Dendritic cell treated with granulocyte-macrophage colony-stimulating factor and Interleukin-4, amounts not matched to agents 40 ng/mL and 50 ng/mL, for 4 days (primary cell): ENCODE data around the gene TMEM235.
A peak's percentile ranks its signal among the peaks of the same experiment; 100 is the strongest.

ENCODE experiments used
- H3K27ac Mint-ChIP-seq: one replicate; pipeline ENCODE4 v1.8.0; 2022; ENCODE audit warnings: mild to moderate bottlenecking, mixed read lengths
- H3K27me3 Mint-ChIP-seq: one replicate; pipeline ENCODE4 v1.8.0; 2022; ENCODE audit warnings: mild to moderate bottlenecking, mixed read lengths
- H3K36me3 Mint-ChIP-seq: one replicate; pipeline ENCODE4 v1.8.0; 2022; ENCODE audit warnings: low read depth, mixed read lengths
- H3K4me1 Mint-ChIP-seq: one replicate; pipeline ENCODE4 v1.8.0; 2022; ENCODE audit warnings: low read depth, mixed read lengths
- H3K4me3 Mint-ChIP-seq: one replicate; pipeline ENCODE4 v1.8.0; 2022; ENCODE audit warnings: mild to moderate bottlenecking, moderate library complexity, mixed read lengths
- H3K9me3 Mint-ChIP-seq: one replicate; pipeline ENCODE4 v1.8.0; 2022; ENCODE audit warnings: mixed read lengths
- intact Hi-C: fragments of 100-400 bp; cut with micrococcal nuclease; formaldehyde crosslinking; loops from one replicate; pipeline ENCODE4 v1.15.0; 2022

TMEM235 gene

DNA sequence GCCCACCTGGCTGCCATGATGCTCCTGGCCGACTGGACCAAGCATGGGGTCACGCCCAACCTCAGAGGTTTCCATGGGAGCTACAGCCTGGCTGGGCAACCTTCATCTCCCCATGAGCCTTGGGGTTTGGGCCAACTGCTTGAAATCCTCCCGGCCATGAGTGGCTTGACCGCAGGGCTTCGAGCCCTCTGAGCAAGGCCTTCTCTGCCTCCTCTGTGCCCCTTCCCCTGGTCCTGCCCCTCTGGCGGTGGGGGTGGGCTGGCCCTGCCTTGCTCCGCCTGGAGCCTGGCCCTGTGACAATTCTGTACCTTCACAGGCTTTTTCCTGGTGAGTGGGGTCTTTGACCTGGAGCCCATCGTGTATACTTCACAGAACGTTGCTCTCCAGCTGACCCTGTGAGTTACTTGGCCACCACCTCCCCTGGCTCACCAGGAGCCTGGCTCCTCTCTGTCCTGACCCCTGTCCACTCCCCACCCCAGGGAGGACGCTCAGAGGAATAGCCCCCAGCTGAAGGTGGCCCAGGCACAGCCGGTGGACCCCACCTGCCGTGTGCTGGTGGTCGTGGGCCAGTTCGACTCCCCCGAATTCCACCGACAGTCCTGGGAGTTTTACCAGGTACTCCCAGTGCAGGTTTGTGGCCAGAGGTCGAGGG, 26.2 kb upstream of the TMEM235 start:
- H3K36me3 Mint-ChIP-seq: peaks cover 54% of the 10 kb centered on the region
- H3K27me3 Mint-ChIP-seq: no peaks in the 10 kb centered on the region
- intact Hi-C loops: no loop called here
- peaks cover 8% of the 10 kb centered on the region for H3K4me1 Mint-ChIP-seq
- no peaks in the 10 kb centered on the region for H3K9me3 Mint-ChIP-seq
- H3K4me3 Mint-ChIP-seq: no peak overlapping the region
- no peak overlapping the region for H3K27ac Mint-ChIP-seq

DNA sequence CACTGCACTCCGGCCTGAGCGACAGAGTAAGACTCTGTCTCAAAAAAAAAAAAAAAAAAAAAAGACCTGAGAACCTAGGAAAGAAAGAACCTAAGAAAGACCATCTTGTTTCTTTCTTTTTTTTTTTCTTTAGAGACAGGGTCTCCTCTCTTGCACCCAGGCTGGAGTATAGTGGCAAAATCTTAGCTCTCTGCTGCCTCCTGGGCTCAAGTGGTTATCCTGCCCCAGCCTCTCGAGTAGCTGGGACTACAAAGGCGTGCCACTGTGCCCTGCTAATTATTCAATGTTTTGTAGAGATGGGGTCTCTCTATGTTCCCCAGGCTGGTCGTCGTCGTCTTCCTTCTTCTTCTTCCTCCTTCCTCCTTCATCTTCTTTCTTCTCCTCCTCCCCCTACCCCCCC, 25.1 kb upstream of the TMEM235 start:
- no peak overlapping the region for H3K27ac Mint-ChIP-seq
- H3K4me3 Mint-ChIP-seq: no peak overlapping the region
- H3K4me1 Mint-ChIP-seq: peaks cover 8% of the 10 kb centered on the region
- peaks cover 54% of the 10 kb centered on the region for H3K36me3 Mint-ChIP-seq
- H3K9me3 Mint-ChIP-seq: no peaks in the 10 kb centered on the region
- no peaks in the 10 kb centered on the region for H3K27me3 Mint-ChIP-seq
- intact Hi-C loops: no loop called here

DNA sequence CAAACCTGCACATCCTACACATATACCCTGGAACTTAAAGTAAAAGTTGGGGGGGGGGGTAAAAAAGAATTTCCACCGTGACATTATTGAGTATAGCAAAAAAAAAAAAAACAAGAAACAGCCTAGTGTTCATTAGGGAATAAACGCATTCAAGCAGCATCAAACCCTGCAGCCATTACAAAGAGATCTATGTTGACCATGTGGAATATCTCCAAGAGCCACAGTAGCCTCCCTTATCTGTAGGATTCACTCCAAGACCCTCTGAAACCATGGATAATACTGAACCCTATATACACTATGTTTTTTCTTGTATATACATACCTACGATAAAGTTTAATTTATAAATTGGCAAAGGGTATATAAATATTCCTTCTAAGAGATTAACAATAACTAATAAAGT, 22.9 kb upstream of the TMEM235 start:
- Mint-ChIP-seq H3K27ac (no peak overlapping the region), H3K4me1 (peaks cover 11% of the 10 kb centered on the region), H3K36me3 (peaks cover 40% of the 10 kb centered on the region), H3K27me3 (no peaks in the 10 kb centered on the region), H3K4me3 (no peak overlapping the region), H3K9me3 (no peaks in the 10 kb centered on the region)
- intact Hi-C loops: no loop called here

DNA sequence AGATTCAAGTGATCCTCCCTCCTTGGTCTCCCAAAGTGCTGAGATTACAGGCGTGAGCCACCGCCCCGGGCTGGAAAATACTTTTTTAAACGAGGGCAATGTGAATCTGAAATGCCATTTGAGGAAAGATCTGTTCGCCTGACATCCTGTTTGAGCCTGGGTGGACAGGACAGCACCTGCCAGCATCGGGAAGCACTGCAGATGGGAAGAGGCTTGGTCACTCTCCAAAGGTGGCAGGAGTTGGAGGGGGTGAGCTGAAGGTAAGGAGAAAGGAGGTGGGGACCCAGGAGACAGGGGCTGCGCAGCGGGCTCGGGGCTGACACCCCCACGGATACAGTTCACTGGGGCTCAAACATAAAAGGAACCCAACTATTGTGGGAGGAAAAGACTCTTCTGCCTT, 21.3 kb upstream of the TMEM235 start:
- intact Hi-C loops: no loop called here
- no peak overlapping the region for H3K27ac Mint-ChIP-seq
- no peak overlapping the region for H3K4me3 Mint-ChIP-seq
- peaks cover 25% of the 10 kb centered on the region for H3K4me1 Mint-ChIP-seq
- H3K36me3 Mint-ChIP-seq: peaks cover 24% of the 10 kb centered on the region
- H3K9me3 Mint-ChIP-seq: no peaks in the 10 kb centered on the region
- no peaks in the 10 kb centered on the region for H3K27me3 Mint-ChIP-seq

DNA sequence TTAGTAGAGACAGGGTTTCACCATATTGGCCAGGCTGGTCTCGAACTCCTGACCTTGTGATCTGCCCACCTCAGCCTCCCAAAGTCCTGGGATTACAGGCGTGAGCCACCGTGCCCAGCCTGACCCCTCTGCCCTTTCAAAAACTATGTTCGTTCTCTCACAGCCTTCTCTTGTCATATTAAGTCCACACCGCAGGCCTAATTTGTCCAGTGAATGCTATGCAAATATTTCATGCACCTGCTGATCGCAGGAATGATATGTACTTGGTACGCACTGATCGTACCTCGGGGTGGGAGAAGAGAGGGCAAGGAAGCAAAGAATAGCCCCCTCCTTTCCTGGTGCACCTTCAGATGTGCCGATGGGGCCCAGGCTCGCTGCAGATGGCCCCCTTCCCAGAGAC, 20.4 kb upstream of the TMEM235 start:
- Mint-ChIP-seq H3K4me1 (peaks cover 25% of the 10 kb centered on the region), H3K36me3 (peaks cover 15% of the 10 kb centered on the region), H3K9me3 (no peaks in the 10 kb centered on the region), H3K27ac (no peak overlapping the region), H3K4me3 (no peak overlapping the region), H3K27me3 (no peaks in the 10 kb centered on the region)
- intact Hi-C loops: no loop called here

DNA sequence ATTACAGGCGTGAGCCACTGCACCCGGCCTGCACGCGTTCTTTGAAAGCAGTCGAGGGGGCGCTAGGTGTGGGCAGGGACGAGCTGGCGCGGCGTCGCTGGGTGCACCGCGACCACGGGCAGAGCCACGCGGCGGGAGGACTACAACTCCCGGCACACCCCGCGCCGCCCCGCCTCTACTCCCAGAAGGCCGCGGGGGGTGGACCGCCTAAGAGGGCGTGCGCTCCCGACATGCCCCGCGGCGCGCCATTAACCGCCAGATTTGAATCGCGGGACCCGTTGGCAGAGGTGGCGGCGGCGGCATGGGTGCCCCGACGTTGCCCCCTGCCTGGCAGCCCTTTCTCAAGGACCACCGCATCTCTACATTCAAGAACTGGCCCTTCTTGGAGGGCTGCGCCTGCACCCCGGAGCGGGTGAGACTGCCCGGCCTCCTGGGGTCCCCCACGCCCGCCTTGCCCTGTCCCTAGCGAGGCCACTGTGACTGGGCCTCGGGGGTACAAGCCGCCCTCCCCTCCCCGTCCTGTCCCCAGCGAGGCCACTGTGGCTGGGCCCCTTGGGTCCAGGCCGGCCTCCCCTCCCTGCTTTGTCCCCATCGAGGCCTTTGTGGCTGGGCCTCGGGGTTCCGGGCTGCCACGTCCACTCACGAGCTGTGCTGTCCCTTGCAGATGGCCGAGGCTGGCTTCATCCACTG, 17.3 kb upstream of the TMEM235 start, which contains the start of gene BIRC5:
Gene BIRC5, plus strand, starts transcription at position 238 of the 690 bp plus-strand sequence. Its CDS starts 64 bp downstream, at position 302.
- intact Hi-C loops: no loop called here
- Mint-ChIP-seq H3K27ac (no peak within 1 kb of the TSS), H3K27me3 (no peaks in the 10 kb centered on the region), H3K36me3 (no peaks in the 10 kb centered on the region), H3K4me3 (peak within 1 kb of the TSS; percentile 66), H3K9me3 (no peaks in the 10 kb centered on the region), H3K4me1 (peaks cover 17% of the 10 kb centered on the region)

DNA sequence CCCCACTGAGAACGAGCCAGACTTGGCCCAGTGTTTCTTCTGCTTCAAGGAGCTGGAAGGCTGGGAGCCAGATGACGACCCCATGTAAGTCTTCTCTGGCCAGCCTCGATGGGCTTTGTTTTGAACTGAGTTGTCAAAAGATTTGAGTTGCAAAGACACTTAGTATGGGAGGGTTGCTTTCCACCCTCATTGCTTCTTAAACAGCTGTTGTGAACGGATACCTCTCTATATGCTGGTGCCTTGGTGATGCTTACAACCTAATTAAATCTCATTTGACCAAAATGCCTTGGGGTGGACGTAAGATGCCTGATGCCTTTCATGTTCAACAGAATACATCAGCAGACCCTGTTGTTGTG, 16.7 kb upstream of the TMEM235 start:
- Mint-ChIP-seq H3K4me3 (peak overlapping the region; percentile 66), H3K4me1 (peaks cover 17% of the 10 kb centered on the region), H3K36me3 (no peaks in the 10 kb centered on the region), H3K27ac (no peak overlapping the region), H3K9me3 (no peaks in the 10 kb centered on the region), H3K27me3 (no peaks in the 10 kb centered on the region)
- intact Hi-C loops: no loop called here

DNA sequence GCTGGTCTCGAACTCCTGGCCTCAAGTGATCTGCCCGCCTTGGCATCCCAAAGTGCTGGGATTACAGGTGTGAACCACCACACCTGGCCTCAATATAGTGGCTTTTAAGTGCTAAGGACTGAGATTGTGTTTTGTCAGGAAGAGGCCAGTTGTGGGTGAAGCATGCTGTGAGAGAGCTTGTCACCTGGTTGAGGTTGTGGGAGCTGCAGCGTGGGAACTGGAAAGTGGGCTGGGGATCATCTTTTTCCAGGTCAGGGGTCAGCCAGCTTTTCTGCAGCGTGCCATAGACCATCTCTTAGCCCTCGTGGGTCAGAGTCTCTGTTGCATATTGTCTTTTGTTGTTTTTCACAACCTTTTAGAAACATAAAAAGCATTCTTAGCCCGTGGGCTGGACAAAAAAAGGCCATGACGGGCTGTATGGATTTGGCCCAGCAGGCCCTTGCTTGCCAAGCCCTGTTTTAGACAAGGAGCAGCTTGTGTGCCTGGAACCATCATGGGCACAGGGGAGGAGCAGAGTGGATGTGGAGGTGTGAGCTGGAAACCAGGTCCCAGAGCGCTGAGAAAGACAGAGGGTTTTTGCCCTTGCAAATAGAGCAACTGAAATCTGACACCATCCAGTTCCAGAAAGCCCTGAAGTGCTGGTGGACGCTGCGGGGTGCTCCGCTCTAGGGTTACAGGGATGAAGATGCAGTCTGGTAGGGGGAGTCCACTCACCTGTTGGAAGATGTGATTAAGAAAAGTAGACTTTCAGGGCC, 11.9 kb upstream of the TMEM235 start:
- intact Hi-C loops: no loop called here
- H3K4me1 Mint-ChIP-seq: peaks cover 3% of the 10 kb centered on the region
- H3K27ac Mint-ChIP-seq: no peak overlapping the region
- H3K4me3 Mint-ChIP-seq: no peak overlapping the region
- peaks cover 8% of the 10 kb centered on the region for H3K36me3 Mint-ChIP-seq
- H3K27me3 Mint-ChIP-seq: no peaks in the 10 kb centered on the region
- no peaks in the 10 kb centered on the region for H3K9me3 Mint-ChIP-seq

DNA sequence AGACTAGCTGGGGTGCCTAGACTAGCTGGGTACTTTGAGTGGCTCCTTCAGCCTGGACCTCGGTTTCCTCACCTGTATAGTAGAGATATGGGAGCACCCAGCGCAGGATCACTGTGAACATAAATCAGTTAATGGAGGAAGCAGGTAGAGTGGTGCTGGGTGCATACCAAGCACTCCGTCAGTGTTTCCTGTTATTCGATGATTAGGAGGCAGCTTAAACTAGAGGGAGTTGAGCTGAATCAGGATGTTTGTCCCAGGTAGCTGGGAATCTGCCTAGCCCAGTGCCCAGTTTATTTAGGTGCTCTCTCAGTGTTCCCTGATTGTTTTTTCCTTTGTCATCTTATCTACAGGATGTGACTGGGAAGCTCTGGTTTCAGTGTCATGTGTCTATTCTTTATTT, 8.4 kb upstream of the TMEM235 start:
- no peak overlapping the region for H3K27ac Mint-ChIP-seq

DNA sequence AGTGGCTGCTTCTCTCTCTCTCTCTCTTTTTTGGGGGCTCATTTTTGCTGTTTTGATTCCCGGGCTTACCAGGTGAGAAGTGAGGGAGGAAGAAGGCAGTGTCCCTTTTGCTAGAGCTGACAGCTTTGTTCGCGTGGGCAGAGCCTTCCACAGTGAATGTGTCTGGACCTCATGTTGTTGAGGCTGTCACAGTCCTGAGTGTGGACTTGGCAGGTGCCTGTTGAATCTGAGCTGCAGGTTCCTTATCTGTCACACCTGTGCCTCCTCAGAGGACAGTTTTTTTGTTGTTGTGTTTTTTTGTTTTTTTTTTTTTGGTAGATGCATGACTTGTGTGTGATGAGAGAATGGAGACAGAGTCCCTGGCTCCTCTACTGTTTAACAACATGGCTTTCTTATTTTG, 7.7 kb upstream of the TMEM235 start:
- no peak overlapping the region for H3K4me3 Mint-ChIP-seq
- no peaks in the 10 kb centered on the region for H3K9me3 Mint-ChIP-seq
- H3K27ac Mint-ChIP-seq: no peak overlapping the region
- peaks cover 8% of the 10 kb centered on the region for H3K36me3 Mint-ChIP-seq
- intact Hi-C loops: no loop called here
- peaks cover 19% of the 10 kb centered on the region for H3K4me1 Mint-ChIP-seq
- H3K27me3 Mint-ChIP-seq: peaks cover 21% of the 10 kb centered on the region

More for the DNA sequence above, 8.4 kb upstream of the TMEM235 start:
- Mint-ChIP-seq H3K4me1 (peaks cover 19% of the 10 kb centered on the region), H3K27me3 (peaks cover 16% of the 10 kb centered on the region), H3K36me3 (peaks cover 8% of the 10 kb centered on the region), H3K4me3 (no peak overlapping the region), H3K9me3 (no peaks in the 10 kb centered on the region)
- intact Hi-C loops: no loop called here

DNA sequence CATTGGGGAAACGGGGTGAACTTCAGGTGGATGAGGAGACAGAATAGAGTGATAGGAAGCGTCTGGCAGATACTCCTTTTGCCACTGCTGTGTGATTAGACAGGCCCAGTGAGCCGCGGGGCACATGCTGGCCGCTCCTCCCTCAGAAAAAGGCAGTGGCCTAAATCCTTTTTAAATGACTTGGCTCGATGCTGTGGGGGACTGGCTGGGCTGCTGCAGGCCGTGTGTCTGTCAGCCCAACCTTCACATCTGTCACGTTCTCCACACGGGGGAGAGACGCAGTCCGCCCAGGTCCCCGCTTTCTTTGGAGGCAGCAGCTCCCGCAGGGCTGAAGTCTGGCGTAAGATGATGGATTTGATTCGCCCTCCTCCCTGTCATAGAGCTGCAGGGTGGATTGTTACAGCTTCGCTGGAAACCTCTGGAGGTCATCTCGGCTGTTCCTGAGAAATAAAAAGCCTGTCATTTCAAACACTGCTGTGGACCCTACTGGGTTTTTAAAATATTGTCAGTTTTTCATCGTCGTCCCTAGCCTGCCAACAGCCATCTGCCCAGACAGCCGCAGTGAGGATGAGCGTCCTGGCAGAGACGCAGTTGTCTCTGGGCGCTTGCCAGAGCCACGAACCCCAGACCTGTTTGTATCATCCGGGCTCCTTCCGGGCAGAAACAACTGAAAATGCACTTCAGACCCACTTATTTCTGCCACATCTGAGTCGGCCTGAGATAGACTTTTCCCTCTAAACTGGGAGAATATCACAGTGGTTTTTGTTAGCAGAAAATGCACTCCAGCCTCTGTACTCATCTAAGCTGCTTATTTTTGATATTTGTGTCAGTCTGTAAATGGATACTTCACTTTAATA, 7.0 kb upstream of the TMEM235 start:
- Mint-ChIP-seq H3K9me3 (no peaks in the 10 kb centered on the region), H3K4me1 (peaks cover 19% of the 10 kb centered on the region), H3K27me3 (peaks cover 28% of the 10 kb centered on the region), H3K36me3 (peaks cover 8% of the 10 kb centered on the region), H3K27ac (no peak overlapping the region), H3K4me3 (no peak overlapping the region)
- intact Hi-C loops: no loop called here

DNA sequence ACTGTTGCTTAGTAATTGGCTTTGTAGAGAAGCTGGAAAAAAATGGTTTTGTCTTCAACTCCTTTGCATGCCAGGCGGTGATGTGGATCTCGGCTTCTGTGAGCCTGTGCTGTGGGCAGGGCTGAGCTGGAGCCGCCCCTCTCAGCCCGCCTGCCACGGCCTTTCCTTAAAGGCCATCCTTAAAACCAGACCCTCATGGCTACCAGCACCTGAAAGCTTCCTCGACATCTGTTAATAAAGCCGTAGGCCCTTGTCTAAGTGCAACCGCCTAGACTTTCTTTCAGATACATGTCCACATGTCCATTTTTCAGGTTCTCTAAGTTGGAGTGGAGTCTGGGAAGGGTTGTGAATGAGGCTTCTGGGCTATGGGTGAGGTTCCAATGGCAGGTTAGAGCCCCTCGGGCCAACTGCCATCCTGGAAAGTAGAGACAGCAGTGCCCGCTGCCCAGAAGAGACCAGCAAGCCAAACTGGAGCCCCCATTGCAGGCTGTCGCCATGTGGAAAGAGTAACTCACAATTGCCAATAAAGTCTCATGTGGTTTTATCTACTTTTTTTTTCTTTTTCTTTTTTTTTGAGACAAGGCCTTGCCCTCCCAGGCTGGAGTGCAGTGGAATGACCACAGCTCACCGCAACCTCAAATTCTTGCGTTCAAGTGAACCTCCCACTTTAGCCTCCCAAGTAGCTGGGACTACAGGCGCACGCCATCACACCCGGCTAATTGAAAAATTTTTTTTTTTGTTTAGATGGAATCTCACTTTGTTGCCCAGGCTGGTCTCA, 6.2 kb upstream of the TMEM235 start:
- no peak overlapping the region for H3K27ac Mint-ChIP-seq
- no peak overlapping the region for H3K4me3 Mint-ChIP-seq
- H3K4me1 Mint-ChIP-seq: peaks cover 19% of the 10 kb centered on the region
- peaks cover 8% of the 10 kb centered on the region for H3K36me3 Mint-ChIP-seq
- H3K9me3 Mint-ChIP-seq: no peaks in the 10 kb centered on the region
- peaks cover 36% of the 10 kb centered on the region for H3K27me3 Mint-ChIP-seq
- intact Hi-C loops: no loop called here

DNA sequence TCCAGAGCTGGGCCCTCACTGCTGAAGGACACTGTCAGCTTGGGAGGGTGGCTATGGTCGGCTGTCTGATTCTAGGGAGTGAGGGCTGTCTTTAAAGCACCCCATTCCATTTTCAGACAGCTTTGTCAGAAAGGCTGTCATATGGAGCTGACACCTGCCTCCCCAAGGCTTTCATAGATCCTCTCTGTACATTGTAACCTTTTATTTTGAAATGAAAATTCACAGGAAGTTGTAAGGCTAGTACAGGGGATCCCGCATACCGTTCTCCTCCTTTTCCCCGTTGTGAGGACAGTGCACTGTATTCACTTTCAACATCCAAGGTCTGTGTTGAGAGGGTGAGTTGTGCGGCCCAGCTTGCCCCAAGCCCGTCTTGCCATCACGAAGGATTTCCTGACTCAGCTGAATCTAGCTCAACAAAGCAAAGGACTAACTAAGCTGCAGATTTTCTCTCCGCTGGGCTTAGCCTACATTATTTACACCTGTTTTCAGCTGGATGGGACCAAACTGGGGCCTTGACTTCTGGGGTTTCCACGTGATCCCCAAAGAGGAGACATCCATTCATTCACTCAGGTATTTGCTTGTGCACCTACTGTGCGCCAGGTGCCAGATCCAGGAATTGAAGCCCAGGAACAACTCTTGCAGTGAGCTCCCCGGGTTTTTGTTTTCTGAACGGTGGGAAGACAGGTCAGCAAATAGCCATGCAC, 5.2 kb upstream of the TMEM235 start:
- no peak overlapping the region for H3K27ac Mint-ChIP-seq
- H3K27me3 Mint-ChIP-seq: peaks cover 45% of the 10 kb centered on the region
- peaks cover 8% of the 10 kb centered on the region for H3K36me3 Mint-ChIP-seq
- peaks cover 19% of the 10 kb centered on the region for H3K4me1 Mint-ChIP-seq
- H3K4me3 Mint-ChIP-seq: no peak overlapping the region
- intact Hi-C loops: no loop called here
- H3K9me3 Mint-ChIP-seq: no peaks in the 10 kb centered on the region
